ENCODE measurements around the gene PCAT7.

DNA sequence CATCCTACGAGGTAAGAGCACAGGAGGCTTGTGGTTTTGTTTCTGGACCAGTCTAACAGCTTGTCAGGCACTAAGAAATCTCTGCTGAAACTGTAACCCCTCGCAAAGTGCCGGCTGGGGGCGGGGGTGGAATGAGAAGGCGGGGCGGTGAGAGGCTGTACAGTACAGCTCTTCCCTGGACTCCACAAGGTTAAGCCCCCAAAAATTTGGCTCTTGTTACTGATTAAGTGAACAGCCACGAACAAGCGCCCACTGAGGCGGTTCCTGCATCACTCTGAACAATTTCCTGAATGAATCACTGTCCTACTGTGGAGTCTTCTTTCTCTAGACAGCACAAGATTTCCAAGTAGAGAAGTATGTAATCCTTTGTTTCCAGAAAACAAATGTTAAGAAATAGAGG is 31.9 kb downstream of the PCAT7 start:
- no peak for TF ChIP-seq CTCF (IDR thresholded peaks at IDR 0.05)
- no peak for TF ChIP-seq ZFX (IDR thresholded peaks at IDR 0.05; ENCODE audit: borderline replicate concordance)

Measured in 22Rv1 (cell line).